SW 1271 (cell line): Measurements from ENCODE around the gene PTEN.

Experiments used
- DNase-seq, 2 experiments: peaks; one replicate each; lab custom pipeline; 2025; lab: John Stamatoyannopoulos, UW

Gene PTEN

DNA sequence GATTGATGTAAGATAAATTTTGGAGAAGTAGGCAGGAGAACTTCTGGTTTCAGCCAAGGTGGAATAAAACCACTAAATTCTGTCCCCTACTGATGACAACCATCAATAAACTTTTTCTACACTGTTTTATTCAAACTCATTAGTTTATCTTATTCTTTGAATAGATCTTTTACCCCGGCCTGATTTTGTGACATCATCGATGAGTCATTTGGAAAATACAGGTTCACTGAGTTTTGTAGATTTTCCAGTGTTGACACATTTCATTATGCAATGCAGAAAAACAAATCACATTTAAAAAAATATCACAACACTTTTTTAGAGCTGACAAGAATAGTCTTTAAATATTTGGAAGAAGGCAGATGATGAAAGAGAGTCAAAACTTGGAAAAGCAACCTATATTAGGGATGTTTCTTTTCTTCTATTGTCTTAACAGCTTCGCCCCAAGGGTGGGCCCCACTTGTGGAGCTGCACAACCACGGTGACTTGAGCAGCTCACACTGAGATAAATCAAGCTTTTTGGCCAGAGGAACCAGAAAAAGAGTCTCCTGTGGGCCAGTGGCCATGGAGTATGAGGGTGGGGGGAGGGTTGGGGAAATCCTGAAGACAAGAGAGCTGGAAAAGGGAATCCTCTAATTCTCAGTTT, 112.8 kb downstream of the PTEN start:
- no peak for DNase-seq

DNA sequence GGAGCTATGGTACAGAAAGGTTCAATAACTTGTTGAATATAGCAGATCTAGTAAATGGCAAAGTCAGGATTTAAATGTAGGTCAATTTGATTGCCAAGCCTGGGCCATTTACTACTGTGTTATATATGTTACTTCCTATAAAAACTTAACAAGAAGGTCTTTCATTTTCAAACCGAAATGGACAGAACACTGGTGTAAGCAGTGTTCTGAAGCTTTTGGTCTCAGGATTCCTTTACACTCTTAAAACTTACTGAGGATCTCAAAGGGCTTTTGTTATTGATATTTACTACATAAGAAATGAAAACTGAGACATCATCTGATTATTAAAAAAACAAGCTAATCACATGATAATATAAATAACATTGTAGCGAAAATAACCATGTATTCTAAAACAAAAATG, 114.7 kb downstream of the PTEN start:
- DNase-seq, result no peak

DNA sequence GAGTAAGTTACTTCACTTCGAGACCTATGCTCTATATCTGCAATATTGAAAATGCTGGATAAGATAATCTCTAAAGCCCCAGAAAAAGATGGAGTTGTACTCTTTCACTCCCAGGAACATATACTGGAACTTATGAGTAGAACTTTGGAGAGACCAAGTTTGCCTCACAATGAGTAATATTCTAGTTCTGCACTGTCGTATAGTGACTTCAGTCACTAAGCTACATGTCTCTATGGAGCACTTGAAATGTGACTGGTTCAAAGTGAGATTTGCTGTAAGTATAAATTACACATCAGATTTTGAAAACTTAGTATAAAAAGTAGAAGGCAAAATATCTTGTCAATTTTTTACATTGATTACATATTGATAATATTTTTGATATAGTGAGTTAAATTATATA, 116.4 kb downstream of the PTEN start:
- no peak for DNase-seq

DNA sequence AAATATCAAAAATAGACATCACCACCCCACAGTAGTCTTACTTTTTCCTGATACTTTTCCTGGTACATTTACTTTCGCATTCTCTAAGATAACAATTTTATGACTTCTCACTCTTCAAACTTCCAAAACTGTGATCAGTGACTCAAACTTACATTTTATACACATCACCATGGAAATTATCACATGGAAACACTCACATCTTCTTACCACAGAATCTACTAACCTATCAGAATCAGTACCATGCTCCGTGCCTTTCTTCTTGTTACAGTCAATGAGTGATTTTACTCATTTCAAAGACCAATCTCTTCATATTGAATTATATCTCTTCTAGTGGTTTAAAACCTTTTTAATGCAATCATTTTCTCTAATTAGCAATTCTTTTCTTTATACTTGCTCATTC, 120.3 kb downstream of the PTEN start:
- no peak for DNase-seq

DNA sequence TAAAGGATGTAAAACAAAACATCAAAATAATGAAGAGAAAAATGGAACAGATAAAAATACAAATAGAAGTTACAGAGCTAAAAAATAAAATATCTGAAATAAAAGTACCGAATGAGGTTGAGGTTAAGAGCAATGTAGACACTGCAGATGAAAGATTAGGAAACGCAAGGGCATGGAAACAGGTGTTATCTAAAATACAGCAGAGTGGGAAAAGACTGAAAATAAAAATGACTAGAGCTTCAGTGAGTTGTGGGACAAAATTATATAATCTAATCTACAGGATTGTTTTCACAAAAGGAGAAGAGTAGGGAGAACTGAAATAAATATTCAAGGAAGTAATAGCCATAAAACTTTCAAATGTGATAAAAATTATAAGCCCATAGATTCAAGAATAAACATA, 123.8 kb downstream of the PTEN start:
- DNase-seq, result no peak

DNA sequence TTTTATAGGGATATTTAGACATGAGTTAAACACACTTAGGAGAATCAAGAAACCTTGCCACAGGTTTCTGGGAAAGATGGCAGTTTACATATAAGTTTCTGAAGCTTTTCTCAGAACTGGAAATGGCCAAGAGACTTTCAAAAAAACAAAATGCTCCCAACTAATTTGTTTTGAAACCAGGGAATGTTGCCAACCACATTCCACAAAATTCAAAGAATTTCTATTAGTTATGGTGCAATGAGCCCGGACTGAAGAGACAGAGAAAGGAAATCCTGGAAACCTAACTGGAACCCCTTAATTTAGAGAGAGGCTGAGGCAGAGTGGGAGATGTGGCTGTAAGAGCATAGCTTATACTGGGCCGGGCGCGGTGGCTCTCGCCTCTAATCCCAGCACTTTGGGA, 128.5 kb downstream of the PTEN start:
- no peak for DNase-seq

DNA sequence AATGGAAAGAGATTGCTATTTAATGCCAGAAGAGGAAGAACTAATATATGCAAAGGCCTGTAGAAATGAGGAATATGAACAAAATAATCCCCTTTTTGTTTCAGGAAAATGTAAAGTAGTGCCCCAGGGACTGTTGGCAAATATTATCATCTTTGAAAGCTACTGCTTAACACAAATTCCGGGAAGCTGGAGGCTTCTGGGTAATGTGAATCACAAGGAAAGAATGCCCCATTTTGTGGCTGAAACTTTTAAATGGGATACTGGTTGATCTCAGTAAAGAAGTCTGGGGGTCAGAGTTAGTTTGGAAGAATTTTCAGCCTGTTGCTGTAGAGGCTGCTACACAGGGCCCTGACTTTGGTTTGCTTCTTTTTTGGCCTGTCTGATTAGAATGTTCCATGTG, 141.0 kb downstream of the PTEN start:
- DNase-seq, result no peak

DNA sequence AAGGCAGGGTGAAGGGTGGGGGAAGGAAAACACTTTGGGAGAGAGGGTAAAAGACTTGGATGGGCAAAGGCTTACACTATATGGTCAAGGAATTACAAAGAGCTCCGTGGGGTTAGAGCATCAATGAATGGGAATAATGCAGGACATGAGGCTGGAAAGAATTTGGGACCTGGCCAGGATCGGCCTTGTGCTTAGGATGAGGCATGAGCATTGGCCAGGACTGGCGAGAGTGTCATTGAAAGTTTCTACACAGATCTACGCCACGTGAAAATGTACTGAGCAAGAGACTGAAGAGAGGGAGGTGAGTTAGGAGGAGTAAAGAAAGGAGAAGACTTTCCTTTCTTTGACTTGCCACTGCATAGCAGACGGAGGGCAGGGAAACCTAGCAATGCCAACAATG, 142.8 kb downstream of the PTEN start:
- no peak for DNase-seq

DNA sequence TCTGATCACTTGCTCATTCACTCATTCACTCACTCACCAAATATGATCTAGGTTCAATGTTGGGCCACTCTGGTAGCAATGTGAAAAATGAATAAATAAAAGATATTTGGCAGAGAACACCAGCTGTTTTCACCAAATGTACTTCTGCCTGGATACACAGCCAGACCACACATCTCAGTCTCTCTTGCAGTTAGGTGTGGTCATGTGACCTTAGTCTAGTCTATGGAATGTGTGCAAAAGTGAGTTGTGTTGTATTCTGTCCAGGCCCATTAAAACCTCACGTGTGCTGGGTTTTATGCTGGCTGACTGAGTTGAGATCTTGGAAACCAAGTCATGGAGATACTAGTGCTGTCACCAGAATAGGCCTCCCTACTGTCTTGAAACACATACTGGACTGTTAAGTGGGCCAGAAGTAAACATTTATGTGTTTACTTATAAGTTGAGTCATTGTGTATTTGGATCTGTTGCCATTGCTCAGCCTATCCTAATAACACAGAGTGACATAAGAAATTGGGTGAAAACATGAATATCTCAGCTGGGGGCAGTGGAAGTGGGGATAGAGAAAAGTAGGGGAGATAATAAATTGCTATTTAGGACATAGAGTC, 145.5 kb downstream of the PTEN start:
- DNase-seq, result no peak

DNA sequence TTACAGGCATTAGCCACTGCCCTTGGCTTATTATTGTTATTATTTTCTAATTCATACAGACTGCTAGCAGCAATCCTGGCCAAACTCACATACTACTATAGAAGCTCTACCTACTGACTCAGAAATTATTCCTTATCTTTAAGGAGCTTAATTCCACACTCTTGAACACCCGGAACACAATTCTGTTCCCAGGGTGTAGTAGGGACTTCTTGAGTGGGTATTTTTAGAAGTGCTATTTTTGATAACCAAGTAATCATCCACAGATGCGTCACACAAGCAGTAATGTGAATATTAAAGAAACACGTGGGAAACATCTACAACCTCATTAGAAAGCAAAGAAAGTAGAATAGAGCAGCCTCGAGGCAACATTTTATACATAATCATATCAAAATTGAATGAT, 149.2 kb downstream of the PTEN start:
- no peak for DNase-seq

DNA sequence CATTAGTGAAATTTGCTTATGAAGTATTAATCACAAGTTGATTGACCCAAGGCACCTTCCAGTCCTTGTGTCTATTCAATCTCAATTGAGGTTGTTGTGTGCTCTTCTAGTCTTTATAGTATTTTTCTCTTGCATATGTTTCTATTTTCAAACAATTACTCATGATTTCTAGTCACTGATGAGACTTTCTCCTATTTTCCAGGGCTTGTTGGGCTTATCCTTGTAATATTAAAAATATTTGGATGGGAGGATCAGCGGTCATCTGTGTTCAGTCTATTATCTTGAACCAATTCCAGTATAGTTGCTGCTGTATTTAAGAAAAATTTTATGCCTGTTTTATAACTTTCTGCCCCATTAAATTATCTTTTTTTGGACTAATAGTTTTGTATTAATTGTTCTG, 154.4 kb downstream of the PTEN start:
- DNase-seq, result no peak

DNA sequence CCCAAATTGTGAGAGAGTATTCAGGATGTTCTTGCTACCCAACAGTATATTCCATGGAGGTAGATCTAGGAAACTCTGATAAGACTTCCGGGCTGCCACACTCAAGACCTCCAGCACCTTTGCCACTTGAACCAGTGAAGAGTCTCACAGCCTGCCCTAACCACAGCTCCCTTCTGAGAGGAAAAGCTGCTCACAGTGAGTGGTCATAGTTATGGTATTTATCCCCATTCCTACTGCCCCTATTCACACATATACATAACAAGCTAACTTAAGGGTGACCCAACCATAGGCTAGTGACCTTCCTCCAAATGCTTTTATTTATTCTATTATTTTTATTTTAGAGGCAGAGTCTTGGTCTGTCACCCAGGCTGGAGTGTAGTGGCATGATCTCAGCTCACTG, 156.3 kb downstream of the PTEN start:
- DNase-seq, result no peak
